Measurements from ENCODE around the gene CCNF.

- TF ChIP-seq CTCF (conservative IDR thresholded peaks at IDR 0.05; ENCODE audit: low read depth, low read length) = no peak
- no peak for TF ChIP-seq EZH2 (IDR thresholded peaks at IDR 0.05; ENCODE audit: borderline replicate concordance, low read depth, low read length, poor library complexity, severe bottlenecking)
Measured at GRCh38 chr16:2449118-2449517, 19.9 kb downstream of the CCNF start.

Data from A673 (cell line).